ENCODE data around the gene CACNA1H.
"Not testable (repeated sequence)": the region's sequence is repeated elsewhere in the genome, so short reads cannot be mapped to it uniquely, and the experiment has no call there.

The CACNA1H gene

DNA sequence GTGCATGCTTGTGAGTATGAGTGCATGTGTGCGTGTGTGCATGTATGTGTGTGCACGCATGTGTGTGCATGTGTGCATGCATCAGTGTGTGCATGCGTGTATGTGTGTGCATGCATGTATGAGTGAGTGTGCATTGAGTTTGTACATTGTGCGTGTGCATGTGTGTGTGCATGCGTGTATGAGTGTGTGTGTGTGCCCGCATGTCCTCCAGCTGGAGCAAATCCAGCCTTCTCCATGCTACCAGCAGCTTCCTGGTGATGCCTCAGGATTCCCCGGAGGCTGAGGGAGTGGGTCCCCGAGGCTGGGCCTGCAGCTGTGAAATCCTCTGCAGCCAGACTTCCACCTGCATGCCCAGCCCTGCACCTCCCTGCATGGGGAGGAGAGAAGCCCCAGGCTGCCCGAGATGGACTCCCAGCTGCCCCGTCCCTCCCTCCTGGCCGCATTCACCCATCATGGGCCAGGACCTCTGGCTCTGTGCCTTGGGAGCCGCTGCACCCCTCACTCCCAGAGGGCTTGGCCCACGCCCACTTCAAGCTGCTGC is 112.3 kb downstream of the CACNA1H start:
- DNase-seq (ENCODE audit: low read depth, low spot score), result no peak

- DNase-seq (ENCODE audit: low read depth, low spot score), result no peak
Observed at GRCh38 chr16:1265826-1266225, 112.9 kb downstream of the CACNA1H start.

GRCh38 chr16:1269418-1269817 is 116.5 kb downstream of the CACNA1H start:
- not testable (repeated sequence) for DNase-seq (ENCODE audit: low read depth, low spot score)

- no peak for DNase-seq (ENCODE audit: low read depth, low spot score)
Observed at GRCh38 chr16:1271380-1271723, 118.4 kb downstream of the CACNA1H start.

Data from activated naive CD8-positive, alpha-beta T cell treated with anti-CD3 and anti-CD28 coated beads, Interleukin-2, amount 50 U/mL, for 16 hours (primary cell).